OCI-M2 (cell line): ENCODE data around the gene GMDS.

Source experiments
- DNase-seq: peaks from one replicate; lab custom pipeline; 2025; ENCODE audit not compliant: unreplicated experiment; lab: John Stamatoyannopoulos, UW

Gene GMDS

GRCh38 chr6:1842334-1842733 lies 403.1 kb downstream of the GMDS start:
- DNase-seq = no peak

GRCh38 chr6:1841136-1841535 lies 404.3 kb downstream of the GMDS start:
- DNase-seq = no peak

- no peak for DNase-seq
Observed at GRCh38 chr6:1840491-1841121, 404.8 kb downstream of the GMDS start.

- DNase-seq = no peak
Observed at GRCh38 chr6:1839361-1839760, 406.0 kb downstream of the GMDS start.

- DNase-seq = no peak
Observed at GRCh38 chr6:1838604-1839213, 406.7 kb downstream of the GMDS start.

- no peak for DNase-seq
Observed at GRCh38 chr6:1837826-1838225, 407.6 kb downstream of the GMDS start.

- no peak for DNase-seq
Observed at GRCh38 chr6:1836690-1837089, 408.7 kb downstream of the GMDS start.

- DNase-seq = no peak
Observed at GRCh38 chr6:1834646-1835516, 410.5 kb downstream of the GMDS start.

GRCh38 chr6:1834207-1834606 lies 411.2 kb downstream of the GMDS start:
- DNase-seq = no peak

- DNase-seq = no peak
Observed at GRCh38 chr6:1832844-1833787, 412.3 kb downstream of the GMDS start.

GRCh38 chr6:1832358-1832757 lies 413.0 kb downstream of the GMDS start:
- DNase-seq = no peak

- DNase-seq = no peak
Observed at GRCh38 chr6:1827984-1828793, 417.2 kb downstream of the GMDS start.

- no peak for DNase-seq
Observed at GRCh38 chr6:1825926-1826325, 419.5 kb downstream of the GMDS start.

- no peak for DNase-seq
Observed at GRCh38 chr6:1825277-1825676, 420.1 kb downstream of the GMDS start.

GRCh38 chr6:1821513-1822183 lies 423.8 kb downstream of the GMDS start:
- no peak for DNase-seq

- no peak for DNase-seq
Observed at GRCh38 chr6:1821164-1821512, 424.3 kb downstream of the GMDS start.

- no peak for DNase-seq
Observed at GRCh38 chr6:1820714-1821113, 424.7 kb downstream of the GMDS start.

- no peak for DNase-seq
Observed at GRCh38 chr6:1820165-1820564, 425.2 kb downstream of the GMDS start.

- DNase-seq = no peak
Observed at GRCh38 chr6:1819007-1819406, 426.4 kb downstream of the GMDS start.
